GM12891 (cell line): ENCODE measurements around the gene XRCC2.

ENCODE experiments used
- DNase-seq: peaks from one replicate; pipeline ENCODE4 v3.0.0; 2011; ENCODE audit warnings: low spot score; ENCODE audit not compliant: insufficient read length
- FAIRE-seq: peaks from 2 replicates; lab custom pipeline; 2011; peaks lifted over from hg19 to GRCh38; lab: Jason Lieb, UNC
- PAX5 ChIP-seq: IDR thresholded peaks from 2 replicates; pipeline ENCODE4 v1.6.1; 2011; ENCODE audit warnings: low read length, moderate library complexity, mild to moderate bottlenecking; ENCODE audit not compliant: insufficient read depth, severe bottlenecking
- POLR2A ChIP-seq: IDR thresholded peaks from 2 replicates; pipeline ENCODE4 v1.6.1; 2011; ENCODE audit warnings: low read depth, low read length, control low read depth
- POLR2AphosphoS5 ChIP-seq: IDR thresholded peaks from 2 replicates; pipeline ENCODE4 v1.6.1; 2011; ENCODE audit warnings: low read depth, low read length, control low read depth
- POU2F2 ChIP-seq: IDR thresholded peaks from 2 replicates; pipeline ENCODE4 v1.6.1; 2011; ENCODE audit warnings: low read depth, mild to moderate bottlenecking, control low read depth, low read length, moderate library complexity
- SPI1 ChIP-seq: IDR thresholded peaks from 2 replicates; pipeline ENCODE4 v1.6.1; 2011; ENCODE audit warnings: low read depth, low read length, control low read depth
- TAF1 ChIP-seq: IDR thresholded peaks from 2 replicates; pipeline ENCODE4 v1.6.1; 2011; ENCODE audit warnings: low read depth, low read length, control low read depth

Gene XRCC2

GRCh38 chr7:152683297-152683696 is 7.4 kb upstream of the XRCC2 start:
- no peak for TF ChIP-seq SPI1
- TF ChIP-seq PAX5: no peak
- TF ChIP-seq TAF1: no peak
- no peak for TF ChIP-seq POLR2AphosphoS5
- no peak for TF ChIP-seq POU2F2
- no peak for DNase-seq
- FAIRE-seq: no peak

DNA sequence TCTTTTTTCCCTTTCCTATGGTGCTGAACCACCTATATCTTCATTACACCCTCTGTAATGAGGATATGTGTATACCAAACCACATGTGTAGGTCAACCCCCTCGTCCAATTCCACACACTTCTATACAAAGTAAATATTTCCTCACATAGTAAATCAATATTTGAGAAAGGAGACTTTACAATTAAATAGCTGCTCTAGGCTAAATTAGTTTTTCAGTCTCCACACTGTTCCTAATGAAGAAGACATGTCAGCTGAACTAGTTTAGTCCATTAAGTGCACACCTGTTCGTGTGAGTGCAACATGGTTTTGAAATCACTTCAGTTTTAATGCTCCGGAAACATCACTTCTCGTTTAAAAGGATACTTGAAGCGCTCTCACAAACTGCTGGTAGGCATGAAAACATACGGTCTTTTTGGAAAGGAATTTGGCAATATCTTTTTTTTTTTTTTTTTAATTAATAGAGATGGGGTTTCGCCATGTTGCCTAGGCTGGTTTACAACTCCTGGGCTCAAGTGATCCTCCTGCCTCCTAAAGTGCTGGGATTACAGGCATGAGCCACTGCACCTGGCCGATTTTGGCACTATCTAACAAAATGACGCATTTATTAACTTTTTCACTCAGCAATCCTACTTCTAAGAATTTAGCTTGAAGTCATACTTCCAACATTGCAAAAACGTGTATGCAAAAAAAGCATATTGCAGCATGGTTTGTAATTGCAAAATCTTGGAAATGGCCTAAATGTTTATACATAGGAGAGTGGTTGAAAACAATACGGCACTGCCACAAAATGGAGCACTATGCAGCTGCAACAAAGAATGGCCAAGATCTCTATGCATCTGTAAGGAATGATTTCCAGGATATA is 2.1 kb upstream of the XRCC2 start:
- TF ChIP-seq SPI1 (no peak), POLR2A (no peak), POLR2AphosphoS5 (no peak), PAX5 (no peak), TAF1 (no peak), POU2F2 (no peak)
- DNase-seq (no peak), FAIRE-seq (no peak)

- FAIRE-seq (no peak), DNase-seq (no peak)
- TF ChIP-seq TAF1: no peak
- no peak for TF ChIP-seq POLR2AphosphoS5
- no peak for TF ChIP-seq POLR2A
- TF ChIP-seq PAX5: no peak
- TF ChIP-seq SPI1: no peak
- TF ChIP-seq POU2F2: no peak
Measured at GRCh38 chr7:152674860-152675758, 832 bp downstream of the XRCC2 start.

- no peak for TF ChIP-seq POU2F2
- TF ChIP-seq PAX5: no peak
- no peak for TF ChIP-seq TAF1
- no peak for TF ChIP-seq POLR2AphosphoS5
- TF ChIP-seq POLR2A: no peak
- TF ChIP-seq SPI1: no peak
- FAIRE-seq (no peak), DNase-seq (no peak)
Measured at GRCh38 chr7:152673897-152674296, 2.0 kb downstream of the XRCC2 start.

DNA sequence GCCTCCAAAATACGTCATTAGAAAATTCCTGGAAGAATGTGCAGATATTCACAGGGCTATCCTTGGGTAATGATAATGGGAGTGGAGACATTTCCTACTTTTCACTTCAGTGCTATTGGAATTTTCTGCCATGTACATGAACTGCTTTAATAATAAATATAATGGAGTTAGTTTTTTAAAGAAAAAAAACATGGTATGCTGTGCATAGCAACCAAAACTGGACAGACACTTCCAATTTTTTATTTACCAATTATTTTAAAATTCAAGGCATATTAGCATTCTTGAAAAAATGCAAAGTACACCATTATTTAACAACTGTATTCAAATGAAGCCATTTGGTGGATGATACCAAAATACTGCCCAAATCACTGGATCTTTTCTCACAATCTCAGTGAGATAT is 3.3 kb downstream of the XRCC2 start:
- no peak for DNase-seq
- no peak for FAIRE-seq
- TF ChIP-seq POLR2A (no peak), PAX5 (no peak), SPI1 (no peak), TAF1 (no peak)

DNA sequence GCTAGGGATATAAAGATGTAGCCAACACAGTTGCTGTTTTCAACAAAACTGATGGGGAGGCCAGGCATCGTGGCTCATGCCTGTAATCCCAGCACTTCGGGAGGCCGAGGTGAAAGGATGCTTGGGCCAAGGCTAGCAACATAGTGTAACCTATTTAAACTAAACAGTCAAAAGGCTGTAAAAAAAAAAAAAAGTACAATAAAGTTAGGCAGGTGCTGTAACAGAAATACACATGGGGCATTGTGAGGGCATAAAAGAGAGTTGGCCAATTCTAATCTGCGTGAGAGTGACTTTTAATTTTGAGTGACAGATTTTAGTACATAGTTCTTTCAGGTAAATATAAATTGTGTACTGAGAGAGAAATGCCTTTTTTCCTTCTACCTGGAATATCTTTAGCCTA is 6.2 kb downstream of the XRCC2 start:
- TF ChIP-seq POLR2A: no peak
- no peak for TF ChIP-seq TAF1
- TF ChIP-seq POLR2AphosphoS5: no peak
- DNase-seq (no peak), FAIRE-seq (no peak)

DNA sequence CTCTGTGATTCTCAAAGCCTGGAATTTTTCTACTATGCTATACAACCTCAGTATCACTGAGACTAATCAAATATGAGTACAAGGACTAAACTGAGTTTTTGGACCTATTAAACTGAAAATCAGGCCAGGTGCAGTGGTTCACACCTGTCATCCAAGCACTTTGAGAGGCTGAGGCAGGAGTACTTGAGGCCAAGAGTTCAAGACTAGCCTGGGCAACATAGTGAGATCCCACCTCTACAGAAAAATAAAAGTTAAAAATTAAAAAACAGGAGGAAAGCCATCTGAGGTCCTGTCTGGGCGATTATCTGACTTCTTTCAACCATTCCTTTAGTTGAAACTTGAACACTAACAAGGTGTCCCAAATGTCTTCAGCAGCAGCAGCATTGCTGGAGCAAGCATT is 7.0 kb downstream of the XRCC2 start:
- no peak for TF ChIP-seq TAF1
- TF ChIP-seq POLR2A: no peak
- no peak for TF ChIP-seq POLR2AphosphoS5
- no peak for TF ChIP-seq POU2F2
- no peak for FAIRE-seq
- no peak for DNase-seq

- TF ChIP-seq POLR2AphosphoS5 (no peak), POLR2A (no peak), PAX5 (no peak)
- DNase-seq (no peak), FAIRE-seq (no peak)
Measured at GRCh38 chr7:152667958-152668357, 8.0 kb downstream of the XRCC2 start.

GRCh38 chr7:152666078-152666477 is 9.9 kb downstream of the XRCC2 start:
- TF ChIP-seq POLR2A (no peak), PAX5 (no peak), POU2F2 (no peak), POLR2AphosphoS5 (no peak), TAF1 (no peak), SPI1 (no peak)
- DNase-seq (no peak), FAIRE-seq (no peak)

DNA sequence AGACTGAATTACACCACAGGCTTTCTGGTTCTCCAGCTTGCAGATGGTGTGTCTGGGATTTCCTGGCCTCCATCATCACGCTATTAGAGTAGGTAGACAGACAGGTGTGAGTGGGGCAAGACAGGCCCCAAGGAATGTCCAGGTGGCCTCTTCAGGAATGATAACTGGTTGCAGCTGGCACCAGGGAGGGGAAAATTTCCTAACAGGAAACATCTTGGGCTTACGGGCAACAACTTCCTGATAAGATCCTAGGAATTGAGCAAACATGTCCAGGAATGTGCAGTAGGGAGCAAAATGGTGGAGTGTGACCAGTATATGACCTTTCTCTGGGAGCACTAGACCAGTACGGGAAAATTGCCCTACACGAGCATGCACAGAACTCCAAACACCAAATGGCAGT is 11.3 kb downstream of the XRCC2 start:
- no peak for FAIRE-seq
- no peak for DNase-seq
- TF ChIP-seq POLR2AphosphoS5 (no peak), POU2F2 (no peak), PAX5 (no peak), SPI1 (no peak), TAF1 (no peak), POLR2A (no peak)
